K562 (cell line): ENCODE data around the gene CLPSL2. TPM values are rescaled to one million over a fixed set of nuclear protein-coding genes. Genes with fewer than 3 reads are reported as not detected.
A peak's percentile ranks its signal among the peaks of the same experiment; 100 is the strongest.
"Not testable (repeated sequence)": the region's sequence is repeated elsewhere in the genome, so short reads cannot be mapped to it uniquely, and the experiment has no call there.

ENCODE experiments used
- ATAC-seq: fragments of 200-7000 bp; cut with Tn5 transposase; 3 replicates; pipeline ENCODE4 v1.9.1; 2020; ENCODE audit warnings: moderate library complexity
- BruUV-seq: library from RNA; stranded (reverse); fragments of 400-500 nt; replicated peaks from 2 replicates; lab custom pipeline; 2021; lab: Mats Ljungman, UMichigan
- CTCF ChIA-PET: fragments of 300-600 bp; formaldehyde crosslinking; extraction: SDS; loops from one replicate; lab custom pipeline; 2021; ENCODE audit warnings: low intra/inter-chr PET ratio; lab: Yijun Ruan, JAX
- POLR2A ChIA-PET: fragments of 300-600, 350-650 bp; sonication (Branson Sonifier 250); formaldehyde crosslinking; extraction: SDS; loops from one replicate; lab custom pipeline; 2021; ENCODE audit warnings: antibody characterized with exemption, inconsistent platforms; lab: Yijun Ruan, JAX
- DNase-seq, 4 experiments: peaks; one replicate each; pipeline versions ENCODE4 v3.0.0 to v3.0.0-alpha.2; 2011 to 2018; ENCODE audit warnings: low spot score in 3 of 4, mixed read lengths in 3 of 4; ENCODE audit errors: extremely low read depth in 1 of 4
- FAIRE-seq: peaks from 2 replicates; lab custom pipeline; 2011; peaks lifted over from hg19 to GRCh38; lab: Jason Lieb, UNC
- H2AFZ ChIP-seq: 2 replicates; pipeline ENCODE4 v1.6.0; 2011; ENCODE audit warnings: low read depth, low read length, control low read depth, inconsistent platforms
- H3K27ac ChIP-seq: fragments of 200-600 bp; 3 replicates; pipeline ENCODE4 v1.8.0; 2011; ENCODE audit warnings: low read depth, mild to moderate bottlenecking, control low read depth, inconsistent platforms, low read length, moderate library complexity, mixed read lengths; ENCODE audit errors: extremely low read depth
- H3K27me3 ChIP-seq, 2 experiments: fragments of 300-600 bp in 1 of 2; 2 replicates in 1 of 2; 3 replicates in 1 of 2; pipeline versions ENCODE4 v1.6.0 to v1.8.0; 2011; ENCODE audit warnings: inconsistent platforms in 2 of 2, low read length in 2 of 2, mild to moderate bottlenecking in 1 of 2, mixed read lengths in 1 of 2, moderate library complexity in 1 of 2; ENCODE audit not compliant: control insufficient read depth in 2 of 2, insufficient read depth in 2 of 2
- H3K36me3 ChIP-seq: fragments of 300-600 bp; 3 replicates; pipeline ENCODE4 v1.8.0; 2011; ENCODE audit warnings: mild to moderate bottlenecking, low read length, inconsistent platforms; ENCODE audit not compliant: control insufficient read depth, insufficient read depth
- H3K4me1 ChIP-seq, 2 experiments: fragments of 200-600 bp in 1 of 2; replicated peaks in 1 of 2; 2 replicates in 1 of 2; 3 replicates in 1 of 2; pipeline versions ENCODE4 v1.5.1 to v1.8.0; 2011; ENCODE audit warnings: inconsistent platforms in 2 of 2, low read length in 2 of 2, mild to moderate bottlenecking in 1 of 2, mixed read lengths in 1 of 2, moderate library complexity in 1 of 2; ENCODE audit not compliant: control insufficient read depth in 2 of 2, insufficient read depth in 2 of 2
- H3K4me2 ChIP-seq: 2 replicates; pipeline ENCODE4 v1.6.1; 2011; ENCODE audit warnings: low read length, control low read depth, inconsistent platforms, mixed read lengths; ENCODE audit not compliant: insufficient read depth
- H3K4me3 ChIP-seq: fragments of 200-600 bp; sonication (generic), shearing (Covaris generic); 2 replicates; pipeline ENCODE4 v1.5.1; 2016; ENCODE audit warnings: control low read depth, inconsistent platforms
- H3K79me2 ChIP-seq: fragments of 200-600 bp; 3 replicates; pipeline ENCODE4 v1.8.0; 2011; ENCODE audit warnings: low read length, inconsistent platforms; ENCODE audit not compliant: control insufficient read depth, insufficient read depth
- H3K9ac ChIP-seq, 2 experiments: 2 replicates each; pipeline versions ENCODE4 v1.6.0 to v1.6.1; 2011; ENCODE audit warnings: low read depth in 2 of 2, low read length in 2 of 2, control low read depth in 1 of 2, inconsistent platforms in 1 of 2, mild to moderate bottlenecking in 1 of 2, mixed read lengths in 1 of 2; ENCODE audit not compliant: insufficient read depth in 1 of 2
- H3K9me1 ChIP-seq: one replicate; pipeline ENCODE4 v1.6.0; 2011; ENCODE audit warnings: inconsistent platforms, mild to moderate bottlenecking, low read length, moderate library complexity; ENCODE audit not compliant: control insufficient read depth, insufficient read depth
- H3K9me3 ChIP-seq: replicated peaks from 2 replicates; pipeline ENCODE4 v1.5.1; 2011; ENCODE audit warnings: low read depth, low read length, inconsistent platforms; ENCODE audit not compliant: control insufficient read depth, insufficient read depth
- H4K20me1 ChIP-seq: replicated peaks from 2 replicates; pipeline ENCODE4 v1.6.1; 2011; ENCODE audit warnings: low read length, inconsistent platforms, mixed read lengths; ENCODE audit not compliant: control insufficient read depth, insufficient read depth
- BACH1 ChIP-seq: fragments of 200-800 bp; sonication (Bioruptor generic); IDR thresholded peaks from 2 replicates; pipeline ENCODE4 v1.6.1; 2016; ENCODE audit warnings: missing genetic modification characterization, missing compliant biosample characterization
- CBX5 ChIP-seq: IDR thresholded peaks from 2 replicates; pipeline ENCODE4 v1.6.1; 2014; ENCODE audit warnings: low read depth, borderline replicate concordance
- NR2F6 ChIP-seq: fragments of 450-650 bp; formaldehyde crosslinking; IDR thresholded peaks from 2 replicates; pipeline ENCODE4 v1.4.0; 2020; ENCODE audit warnings: mild to moderate bottlenecking
- OTX1 ChIP-seq: fragments of 450-650 bp; formaldehyde crosslinking; IDR thresholded peaks from 2 replicates; pipeline ENCODE4 v1.4.0; 2022; ENCODE audit warnings: mild to moderate bottlenecking
- ZNF316 ChIP-seq: fragments of 450-650 bp; IDR thresholded peaks from 2 replicates; pipeline ENCODE4 v1.6.1; 2016
- WGBS: fragments of 100-300 bp; shearing (Covaris generic); methylation state at CpG from one replicate; pipeline ENCODE4 v1.1.6; 2016; ENCODE audit warnings: low coverage, mixed read lengths; ENCODE audit not compliant: insufficient coverage; ENCODE audit errors: missing lambda C conversion rate; 5-methylcytosine and 5-hydroxymethylcytosine counted together
- in situ Hi-C: fragments of 300-500 bp; cut with MboI; formaldehyde crosslinking; loops from 4 replicates; pipeline ENCODE4 v1.15.0; 2018; ENCODE audit warnings: inconsistent platforms, mixed read lengths
- intact Hi-C: fragments of 100-400 bp; cut with micrococcal nuclease; formaldehyde crosslinking; loops from 2 replicates; pipeline ENCODE4 v1.14.2; 2022
- polyA plus RNA-seq, 8 experiments: library from polyadenylated mRNA; depleted of rRNA in 4 of 8; stranded (reverse) in 5 of 8; unstranded in 3 of 8; fragments of >200 nt; fragmentation: Nextera tagmentation in 2 of 8; fragmentation: Illumina TruSeq in 1 of 8; extraction: Ambion mirVana in 2 of 8; extraction: Trizol in 1 of 8; gene quantifications; 2 replicates each; pipeline versions ENCODE4 v1.2.1 to v1.2.3, GENCODE V29; 2011 to 2014; ENCODE audit warnings: inconsistent platforms in 1 of 8, missing spikeins in 1 of 8
- total RNA-seq, 7 experiments: library from RNA; depleted of rRNA in 6 of 7; stranded (reverse); fragments of >200 nt in 6 of 7; fragmentation: Illumina TruSeq in 2 of 7; extraction: Trizol in 2 of 7; gene quantifications; 2 replicates each; pipeline versions ENCODE4 v1.2.1 to v1.2.3, GENCODE V29; 2011 to 2021; ENCODE audit warnings: low replicate concordance in 1 of 7
- TF ChIP-seq, protein P1 (sequence below): sonication (generic); formaldehyde crosslinking; IDR thresholded peaks from 2 replicates; pipeline ENCODE4 v1.8.0; 2022; ENCODE audit warnings: mild to moderate bottlenecking, low read depth, missing genetic modification reagents
- TF ChIP-seq, protein P2 (sequence below): sonication (generic); formaldehyde crosslinking; IDR thresholded peaks from 2 replicates; pipeline ENCODE4 v1.5.0; 2020; ENCODE audit warnings: missing genetic modification reagents

Gene CLPSL2
- total and polyA plus RNA-seq, 9 of the 15 experiments (the other 6 are each of a cell fraction or from before 2014, with no cell fraction given) = not detected

DNA sequence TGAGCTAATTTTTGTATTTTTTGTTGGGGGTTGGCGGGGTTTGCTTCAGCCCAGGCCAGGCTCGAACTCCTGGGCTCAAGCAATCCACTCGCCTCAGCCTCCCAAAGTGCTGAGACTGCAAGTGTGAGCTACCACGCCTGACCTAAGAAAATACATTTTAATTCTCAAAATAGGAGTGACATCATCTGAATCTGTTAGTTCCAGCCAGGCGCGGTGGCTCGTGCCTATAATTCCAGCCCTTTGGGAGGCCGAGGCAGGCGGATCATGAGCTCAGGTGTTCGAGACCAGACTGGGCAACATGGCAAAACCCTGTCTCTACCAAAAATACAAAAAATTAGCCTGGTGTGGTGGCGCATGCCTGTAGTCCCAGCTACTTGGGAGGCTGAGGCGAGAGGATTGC, 42.1 kb upstream of the CLPSL2 start:
- H3K9ac ChIP-seq, BruUV-seq, in situ Hi-C loops, H3K4me3 ChIP-seq, H4K20me1 ChIP-seq, FAIRE-seq, H2AFZ ChIP-seq, H3K9me1 ChIP-seq, H3K4me2 ChIP-seq, H3K9me3 ChIP-seq, DNase-seq, H3K79me2 ChIP-seq, H3K27me3 ChIP-seq, ATAC-seq, H3K36me3 ChIP-seq, H3K27ac ChIP-seq: not testable (repeated sequence)
- peak; percentile 32; the same call in 1 of the 2 replicates for TF ChIP-seq ZNF316
- ChIA-PET CTCF (interaction anchor here (8.4 kb wide), 1 partner anchor 149 kb away, joined by 195 read pairs; no protein-coding TSS in a partner anchor), POLR2A (interaction anchor here (0.5 to 1.5 kb wide), 5 partner anchors 9 to 217 kb away, joined by 3 to 5 read pairs (median 3); no protein-coding TSS in a partner anchor)
- 89% methylated on average over 12 of the region's 12 CpGs for WGBS
- intact Hi-C loops = loop anchor here (10.0 kb wide), 1 partner anchor 360 kb away; no protein-coding TSS in a partner anchor
- H3K4me1 ChIP-seq = peaks cover 28 to 46% of the 10 kb centered on the region in 2 experiments

DNA sequence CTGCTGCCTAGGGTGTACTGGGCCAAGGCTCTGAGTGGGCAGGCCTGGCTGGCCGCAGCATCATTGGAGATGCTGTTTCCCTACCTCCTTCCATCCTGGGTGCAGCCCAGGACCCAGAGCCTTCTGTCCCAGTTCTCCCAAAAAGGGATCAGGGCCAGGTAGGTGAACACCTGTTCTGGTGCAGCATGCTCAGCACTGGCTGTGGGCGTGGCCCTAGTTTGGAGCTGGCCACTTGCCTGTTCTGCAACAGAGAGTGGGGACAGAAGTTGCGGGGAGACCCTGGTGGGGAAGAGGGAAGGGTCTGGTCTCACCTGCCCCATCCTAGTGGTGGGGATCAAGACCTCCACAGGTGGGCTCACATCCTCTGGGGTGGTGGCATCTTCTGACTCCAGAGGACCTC, 40.9 kb upstream of the CLPSL2 start:
- Histone ChIP-seq H3K4me3 (no peak overlapping the region), H2AFZ (no peak overlapping the region), H3K36me3 (no peaks in the 10 kb centered on the region), H3K4me1 (peaks cover 24 to 35% of the 10 kb centered on the region in 2 experiments), H3K4me2 (no peak overlapping the region), H3K9me3 (no peaks in the 10 kb centered on the region), H3K9ac (peak overlapping the region in 1 of 2 experiments; percentile 56; a peak in 2 of 4 replicates), H3K79me2 (no peaks in the 10 kb centered on the region; the same call in 2 of the 3 replicates), H3K27me3 (no peaks in the 10 kb centered on the region), H3K27ac (no peak overlapping the region), H4K20me1 (no peaks in the 10 kb centered on the region), H3K9me1 (no peaks in the 10 kb centered on the region)
- POLR2A ChIA-PET = interaction anchor here (0.7 to 2.5 kb wide), 2 partner anchors 32 to 150 kb away, joined by 3 to 10 read pairs; no protein-coding TSS in a partner anchor
- in situ Hi-C loops (loop anchor here (5.0 kb wide), 3 partner anchors 153 to 438 kb away; partner anchors contain the start of gene DEF6), intact Hi-C loops (loop anchor here (10.0 kb wide), 1 partner anchor 359 kb away; no protein-coding TSS in a partner anchor)
- no peak for FAIRE-seq
- no TSS peak for BruUV-seq
- CTCF ChIA-PET = interaction anchor here (0.6 to 8.4 kb wide), 4 partner anchors 150 to 1725 kb away, joined by 3 to 195 read pairs (median 22); no protein-coding TSS in a partner anchor
- no peak for DNase-seq
- ATAC-seq = no peak
- 64% methylated on average over 3 of the region's 3 CpGs for WGBS
- TF ChIP-seq, protein P1, sequence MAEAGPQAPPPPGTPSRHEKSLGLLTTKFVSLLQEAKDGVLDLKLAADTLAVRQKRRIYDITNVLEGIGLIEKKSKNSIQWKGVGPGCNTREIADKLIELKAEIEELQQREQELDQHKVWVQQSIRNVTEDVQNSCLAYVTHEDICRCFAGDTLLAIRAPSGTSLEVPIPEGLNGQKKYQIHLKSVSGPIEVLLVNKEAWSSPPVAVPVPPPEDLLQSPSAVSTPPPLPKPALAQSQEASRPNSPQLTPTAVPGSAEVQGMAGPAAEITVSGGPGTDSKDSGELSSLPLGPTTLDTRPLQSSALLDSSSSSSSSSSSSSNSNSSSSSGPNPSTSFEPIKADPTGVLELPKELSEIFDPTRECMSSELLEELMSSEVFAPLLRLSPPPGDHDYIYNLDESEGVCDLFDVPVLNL (CRISPR knock-in tag) = no peak
- TF ChIP-seq, protein P2, sequence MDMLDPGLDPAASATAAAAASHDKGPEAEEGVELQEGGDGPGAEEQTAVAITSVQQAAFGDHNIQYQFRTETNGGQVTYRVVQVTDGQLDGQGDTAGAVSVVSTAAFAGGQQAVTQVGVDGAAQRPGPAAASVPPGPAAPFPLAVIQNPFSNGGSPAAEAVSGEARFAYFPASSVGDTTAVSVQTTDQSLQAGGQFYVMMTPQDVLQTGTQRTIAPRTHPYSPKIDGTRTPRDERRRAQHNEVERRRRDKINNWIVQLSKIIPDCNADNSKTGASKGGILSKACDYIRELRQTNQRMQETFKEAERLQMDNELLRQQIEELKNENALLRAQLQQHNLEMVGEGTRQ (CRISPR knock-in tag) = no peak
- no peak for TF ChIP-seq NR2F6 (CRISPR knock-in tag)
- TF ChIP-seq OTX1 (CRISPR knock-in tag) = no peak
- TF ChIP-seq CBX5 = no peak
- no peak for TF ChIP-seq BACH1 (tag)
